ENCODE measurements around the gene NUP210.

The NUP210 gene

DNA sequence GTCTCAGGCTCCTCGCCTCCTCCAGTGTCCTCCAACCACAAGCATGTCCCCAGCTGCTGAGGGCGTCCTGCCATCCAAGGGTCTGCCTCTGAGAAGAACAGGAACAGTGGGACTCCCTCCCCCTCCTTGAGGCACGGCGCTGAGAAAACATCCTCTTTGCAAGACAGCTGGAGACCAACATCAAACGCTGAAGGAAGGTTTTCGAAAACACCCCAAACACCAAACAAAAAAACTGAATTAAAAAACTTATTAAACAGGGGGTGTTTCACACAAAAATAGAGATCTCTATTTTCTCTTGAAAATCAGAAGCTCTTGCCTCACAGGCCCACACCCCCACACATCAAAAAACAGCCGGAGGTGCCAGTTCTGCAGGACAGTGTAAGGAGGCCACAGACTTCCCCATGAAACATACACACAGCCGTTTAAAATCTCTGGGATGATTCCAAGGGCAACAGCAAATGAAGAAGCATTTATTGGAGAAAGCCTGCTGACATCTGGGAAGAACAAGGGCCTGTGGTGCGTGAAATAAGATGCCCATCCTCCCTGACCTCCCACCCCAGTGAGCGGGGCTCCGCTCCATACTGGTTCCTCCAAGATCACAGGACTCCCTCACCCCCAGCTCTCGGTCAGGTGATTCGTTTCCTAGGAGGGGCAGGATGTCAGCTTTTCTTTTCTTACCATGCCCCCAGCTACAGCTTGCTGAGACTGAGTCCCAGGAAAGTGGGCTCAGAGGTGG lies 71.3 kb downstream of the NUP210 start:
- no peak for DNase-seq (ENCODE audit: low read depth in 2 of 2)

DNA sequence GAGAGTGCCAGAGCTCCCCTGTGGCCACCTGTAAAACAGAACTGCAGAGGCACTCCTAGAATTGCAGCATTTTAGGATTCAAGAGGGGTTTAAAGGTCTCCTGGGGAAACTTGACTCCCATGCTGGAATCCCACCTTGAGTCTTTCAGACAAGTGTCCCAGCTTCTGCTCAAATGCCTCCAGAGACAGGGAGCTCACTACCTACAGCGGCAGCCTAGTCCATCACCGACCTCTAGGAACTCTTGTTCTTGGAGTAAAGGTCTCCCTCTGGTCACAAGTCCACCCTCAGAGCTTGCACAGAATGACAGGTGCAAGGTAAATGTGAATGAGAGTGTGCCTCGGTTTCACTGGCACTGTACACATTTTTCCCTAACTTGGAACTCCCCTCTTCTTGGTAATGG lies 72.0 kb downstream of the NUP210 start:
- no peak for DNase-seq (ENCODE audit: low read depth in 2 of 2)

DNA sequence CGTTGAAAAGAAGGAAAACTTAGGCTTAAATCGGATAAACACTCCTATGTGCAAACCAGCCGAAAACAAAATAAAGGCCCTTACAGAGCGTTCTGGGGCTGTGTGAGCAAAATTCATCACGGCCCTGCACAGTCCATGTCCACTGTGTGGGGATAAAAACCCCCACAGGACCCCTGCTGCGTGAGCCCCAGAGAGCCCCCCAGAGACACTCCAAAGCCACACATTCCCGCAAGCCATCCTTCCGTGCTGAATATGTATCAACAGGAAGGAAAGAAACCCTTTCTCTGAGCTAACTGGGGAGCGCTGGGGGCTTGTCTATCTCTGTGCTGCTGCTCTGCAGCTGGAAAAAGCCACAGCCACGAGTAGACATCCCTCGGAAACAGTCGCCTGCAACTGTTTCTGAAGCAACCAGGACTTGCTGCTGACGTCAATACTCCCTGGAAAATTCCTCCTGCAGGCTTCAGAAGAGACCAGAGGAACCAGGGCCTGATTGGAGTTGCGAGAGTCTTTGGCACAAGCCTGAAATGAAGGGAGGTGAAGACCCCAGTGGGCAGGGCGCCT lies 72.7 kb downstream of the NUP210 start:
- DNase-seq (ENCODE audit: low read depth in 2 of 2) = no peak

DNA sequence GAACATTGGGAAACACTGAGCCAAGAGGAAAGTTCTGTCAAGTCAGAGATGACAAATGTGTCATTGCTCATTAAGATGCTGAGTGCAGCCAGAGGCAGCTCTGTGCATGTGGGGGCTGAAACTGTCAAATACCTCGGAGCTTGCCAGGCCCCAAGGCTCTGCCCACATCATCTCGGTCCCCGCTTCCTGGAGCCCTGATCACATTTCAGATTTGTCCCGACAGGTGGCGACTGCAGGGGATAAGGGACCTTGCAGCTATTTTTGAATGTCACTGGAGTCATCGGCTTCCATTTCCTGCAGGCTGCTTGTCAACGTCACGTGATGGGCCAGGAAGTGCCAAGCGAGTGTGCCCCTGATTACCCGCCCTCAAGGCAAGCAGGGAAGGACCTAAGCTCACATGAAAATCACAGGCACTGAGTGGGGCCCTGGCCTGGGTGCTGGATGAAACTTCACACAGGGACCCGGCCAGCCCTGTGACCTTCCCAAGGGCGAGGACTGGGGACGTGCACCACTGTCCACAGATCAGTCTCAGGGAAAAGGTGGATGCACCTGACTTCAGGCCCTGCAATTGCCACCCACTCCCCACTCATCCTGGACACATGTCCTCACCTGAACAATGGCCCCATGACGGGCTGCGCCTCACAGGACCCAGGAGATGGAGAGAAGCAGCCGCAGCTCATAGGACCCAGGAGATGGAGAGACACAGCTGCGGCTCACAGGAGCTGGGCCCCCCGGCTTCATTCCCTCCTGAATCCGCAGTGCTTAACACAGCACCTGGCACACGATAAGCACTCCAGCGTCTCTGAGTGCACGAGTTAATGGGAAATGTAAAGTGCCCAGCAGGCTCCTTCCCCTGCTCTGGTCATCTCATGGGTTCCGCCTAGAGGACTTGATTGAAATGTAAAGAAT lies 73.4 kb downstream of the NUP210 start:
- DNase-seq (ENCODE audit: low read depth in 2 of 2) = peak; percentile 32 to 44

DNA sequence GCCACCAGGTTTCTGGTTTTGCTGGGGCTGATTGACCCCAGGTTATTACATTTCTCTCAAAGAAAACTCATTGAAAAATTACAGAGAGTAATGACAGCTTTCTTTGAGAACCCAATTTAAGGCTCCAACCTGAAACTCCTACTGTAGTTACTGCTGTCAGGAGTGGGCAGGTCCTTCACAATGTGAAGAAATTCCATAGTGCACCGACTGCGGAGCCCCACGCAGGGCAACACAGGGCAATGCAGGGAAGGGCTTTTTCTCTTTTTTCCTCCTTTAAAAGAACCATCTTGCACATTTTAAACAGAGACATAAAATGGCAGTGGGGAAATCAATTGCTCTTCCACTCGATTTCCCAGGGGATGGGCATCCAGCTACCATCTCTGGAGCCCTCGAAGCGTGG lies 74.3 kb downstream of the NUP210 start:
- no peak for DNase-seq (ENCODE audit: low read depth in 2 of 2)

DNA sequence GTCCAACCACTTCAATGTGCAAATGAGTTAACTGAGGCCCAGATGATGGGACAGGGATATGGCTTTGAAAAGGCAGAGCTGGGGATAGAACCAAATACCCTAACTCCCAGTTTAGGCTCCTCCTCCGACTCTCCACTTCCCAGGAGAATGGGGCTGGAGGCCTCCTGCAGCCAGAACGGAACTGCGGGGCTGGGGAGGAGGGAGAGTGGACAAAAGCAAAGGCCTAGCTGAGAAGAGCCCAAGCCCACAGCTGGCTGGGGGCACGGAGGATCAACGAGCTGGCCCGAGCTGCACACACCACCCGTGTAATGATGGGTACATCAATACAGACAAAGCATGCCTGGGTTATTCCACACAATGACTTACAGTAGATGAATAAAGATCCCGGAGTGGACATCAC lies 74.8 kb downstream of the NUP210 start:
- DNase-seq (ENCODE audit: low read depth in 2 of 2) = no peak

DNA sequence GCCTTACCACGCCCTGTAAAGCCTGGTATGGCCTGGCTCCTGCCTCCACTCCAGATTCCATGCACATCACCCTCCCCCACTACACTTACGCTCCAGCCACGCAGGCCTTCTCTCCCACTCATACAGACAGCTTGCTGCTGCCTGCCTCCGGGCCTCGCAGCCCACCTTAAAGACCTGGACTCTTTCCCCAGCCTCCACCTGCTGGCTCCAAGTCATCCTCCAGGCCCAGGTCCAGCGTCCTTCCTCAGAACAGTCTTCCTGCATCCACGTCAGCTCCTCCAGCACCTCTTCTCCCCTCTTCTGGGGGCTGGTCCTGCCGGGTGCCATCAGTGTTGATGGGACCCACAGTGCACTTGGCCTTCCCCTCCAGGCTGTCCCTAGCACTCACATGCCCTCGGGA lies 75.5 kb downstream of the NUP210 start:
- DNase-seq (ENCODE audit: low read depth in 2 of 2) = no peak

DNA sequence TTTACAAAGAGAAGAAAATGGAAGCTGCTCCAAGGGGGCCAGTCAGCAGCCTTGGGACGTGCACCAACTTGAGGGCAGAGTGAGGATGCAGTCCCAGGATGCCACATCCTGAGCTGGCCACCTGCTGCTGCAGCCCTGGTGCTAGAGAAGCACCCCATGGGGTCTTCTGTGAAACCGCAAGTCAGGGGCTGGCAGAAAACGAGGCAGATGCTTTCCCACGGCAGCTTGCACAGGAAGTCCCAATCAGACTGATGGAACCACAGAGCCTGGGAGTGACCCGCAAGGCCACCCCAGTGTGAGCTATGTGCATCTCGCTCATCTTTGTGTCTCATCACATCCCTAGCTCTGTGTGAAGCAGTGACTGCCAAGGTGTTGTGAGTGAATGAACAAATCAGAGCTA lies 76.5 kb downstream of the NUP210 start:
- no peak for DNase-seq (ENCODE audit: low read depth in 2 of 2)

DNA sequence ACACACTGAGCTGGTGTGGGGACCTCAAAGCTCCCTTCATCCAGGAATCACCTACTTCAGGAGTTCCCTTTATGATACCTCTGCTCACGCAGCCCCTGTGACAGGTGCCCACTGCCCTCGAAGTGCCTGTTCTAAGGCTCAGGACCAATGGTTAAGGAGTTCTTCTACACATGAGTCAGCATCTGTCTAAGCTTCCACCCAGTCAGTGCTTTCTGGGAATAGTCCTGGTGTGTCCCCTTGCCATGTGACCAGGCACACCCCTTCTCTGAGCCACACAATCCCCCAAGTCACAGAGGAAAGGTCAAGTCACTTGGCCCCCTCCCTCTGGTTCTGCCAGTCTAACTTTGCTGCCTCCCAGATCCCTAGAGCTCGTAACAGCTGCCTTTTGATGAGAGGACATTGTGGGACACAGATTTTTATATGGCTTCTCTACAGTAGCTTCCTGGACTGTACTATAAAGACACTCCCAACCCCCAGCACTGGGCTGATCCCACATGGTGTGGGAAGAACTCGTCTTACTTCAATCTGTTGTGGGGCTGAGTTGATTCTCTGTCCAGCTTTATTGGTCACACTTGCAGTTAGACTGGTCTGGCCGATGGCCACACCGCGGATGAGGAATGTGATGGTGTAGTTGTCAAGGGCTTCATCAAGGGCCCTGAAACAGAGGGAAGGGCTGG lies 78.8 kb downstream of the NUP210 start:
- no peak for DNase-seq (ENCODE audit: low read depth in 2 of 2)

DNA sequence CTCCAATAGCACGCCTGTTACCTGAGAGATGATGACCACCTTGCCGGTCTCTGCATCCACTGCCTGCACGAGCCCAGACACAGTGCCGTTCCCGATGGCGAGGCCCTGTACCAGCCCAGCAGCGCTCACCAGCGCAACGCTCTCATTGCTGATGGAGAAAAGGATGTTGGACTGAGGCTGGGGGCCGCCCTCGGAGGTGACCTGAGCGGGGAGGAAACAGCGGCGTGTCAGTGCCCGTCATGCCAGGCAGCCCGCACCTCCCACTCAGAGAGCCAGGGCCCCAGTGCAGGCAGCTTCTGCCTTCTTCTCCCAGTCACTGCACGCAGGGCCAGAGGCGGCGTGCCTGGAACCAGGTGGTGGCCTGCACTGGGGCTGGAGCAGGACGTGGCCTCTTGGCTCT lies 80.3 kb downstream of the NUP210 start:
- no peak for DNase-seq (ENCODE audit: low read depth in 2 of 2)

DNA sequence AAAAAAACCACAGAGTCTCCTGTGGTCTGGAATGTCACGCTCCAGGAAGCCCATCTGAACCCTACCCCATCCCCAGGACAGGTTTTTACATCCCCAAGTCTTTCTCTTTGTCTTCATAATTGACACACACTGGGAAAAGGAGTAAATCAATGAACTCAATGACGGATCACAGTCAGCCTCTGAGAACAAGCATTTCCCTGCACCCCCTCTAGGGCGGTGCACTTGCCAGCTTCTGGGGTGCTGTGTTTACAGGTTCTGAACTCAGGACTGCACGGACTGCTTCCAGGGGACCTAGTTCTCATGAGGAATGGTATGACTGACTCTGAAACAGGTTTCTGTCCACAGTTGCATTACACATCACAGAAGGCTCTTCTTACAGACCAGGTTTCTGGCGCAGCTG lies 81.1 kb downstream of the NUP210 start:
- DNase-seq (ENCODE audit: low read depth in 2 of 2) = no peak

DNA sequence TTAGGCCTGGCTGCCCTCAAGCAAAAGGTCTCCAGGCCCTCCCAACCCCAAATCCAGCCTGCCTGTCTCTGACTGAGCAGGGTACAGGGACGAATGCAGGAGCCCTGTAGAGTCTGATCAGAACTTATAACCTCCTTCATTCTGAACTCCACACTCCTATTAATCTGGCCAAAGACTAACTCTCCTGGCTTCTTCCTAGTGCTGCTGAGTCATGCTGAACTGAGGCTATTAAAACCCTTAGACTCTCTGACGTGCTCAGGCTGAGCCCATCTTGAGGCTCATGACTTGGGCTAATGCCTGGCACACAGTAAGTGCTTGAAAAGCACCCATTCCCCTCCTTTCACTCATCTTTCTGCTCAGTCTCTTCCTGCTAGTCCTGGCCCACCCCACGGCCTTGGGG lies 81.9 kb downstream of the NUP210 start:
- no peak for DNase-seq (ENCODE audit: low read depth in 2 of 2)

DNA sequence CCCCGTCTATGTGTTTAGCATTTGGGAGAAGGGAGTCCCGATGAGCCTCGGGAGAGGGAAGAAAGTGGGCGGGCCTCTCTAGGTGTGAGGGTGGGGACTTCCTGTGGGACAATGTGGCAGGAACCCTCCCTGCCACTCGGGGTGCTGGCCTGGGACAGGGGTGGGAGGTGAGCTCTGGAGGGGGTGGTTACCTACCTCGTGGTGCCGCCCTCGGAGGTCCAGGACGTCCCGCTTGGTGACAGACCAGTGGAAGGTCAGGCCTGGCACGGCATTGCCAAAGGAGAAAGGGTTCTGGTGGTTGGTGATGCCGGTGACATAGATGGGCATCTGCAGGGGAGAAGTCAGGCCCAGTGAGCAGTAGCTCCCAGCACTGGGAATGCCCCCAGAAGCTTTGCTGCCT lies 83.5 kb downstream of the NUP210 start:
- DNase-seq (ENCODE audit: low read depth in 2 of 2) = no peak

DNA sequence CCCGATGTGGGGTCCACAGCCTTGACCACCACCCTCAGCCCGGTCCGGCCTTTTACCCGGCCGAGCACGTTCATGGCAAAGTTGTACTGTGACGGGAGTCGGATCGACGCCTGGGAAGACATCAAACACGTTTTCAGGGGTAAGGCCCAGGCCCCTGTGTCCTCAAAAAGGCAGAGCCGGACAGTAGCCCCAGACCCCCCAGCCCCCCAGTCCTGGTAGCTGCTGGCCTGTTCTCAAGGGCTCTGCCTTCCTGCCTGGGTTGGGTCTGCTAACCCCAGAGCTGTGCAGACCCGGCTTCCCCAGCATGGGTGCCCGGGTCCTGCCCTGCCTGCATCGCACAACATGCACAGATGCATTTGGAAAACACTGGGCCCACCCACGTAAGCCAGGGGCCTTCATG lies 84.6 kb downstream of the NUP210 start:
- DNase-seq (ENCODE audit: low read depth in 2 of 2) = no peak

DNA sequence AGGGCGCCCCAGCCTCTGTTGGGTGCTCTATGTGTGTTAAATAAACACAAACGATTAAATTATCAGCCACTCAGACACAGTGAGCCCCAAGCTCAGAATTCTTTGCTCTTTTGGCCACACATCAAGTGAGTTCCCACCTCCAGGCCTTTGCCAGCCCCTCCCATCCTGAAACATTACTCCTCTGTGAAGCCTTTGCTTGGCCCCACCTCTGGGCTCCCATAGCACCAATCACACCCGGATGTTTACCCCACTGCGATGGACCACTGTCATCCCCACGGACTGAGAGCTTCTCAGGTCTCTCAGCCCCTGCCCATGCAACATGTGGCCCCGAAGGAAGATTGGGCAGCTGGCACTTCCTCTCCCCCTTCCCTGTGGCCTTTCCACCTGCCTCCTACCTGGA lies 85.1 kb downstream of the NUP210 start:
- DNase-seq (ENCODE audit: low read depth in 2 of 2) = no peak

DNA sequence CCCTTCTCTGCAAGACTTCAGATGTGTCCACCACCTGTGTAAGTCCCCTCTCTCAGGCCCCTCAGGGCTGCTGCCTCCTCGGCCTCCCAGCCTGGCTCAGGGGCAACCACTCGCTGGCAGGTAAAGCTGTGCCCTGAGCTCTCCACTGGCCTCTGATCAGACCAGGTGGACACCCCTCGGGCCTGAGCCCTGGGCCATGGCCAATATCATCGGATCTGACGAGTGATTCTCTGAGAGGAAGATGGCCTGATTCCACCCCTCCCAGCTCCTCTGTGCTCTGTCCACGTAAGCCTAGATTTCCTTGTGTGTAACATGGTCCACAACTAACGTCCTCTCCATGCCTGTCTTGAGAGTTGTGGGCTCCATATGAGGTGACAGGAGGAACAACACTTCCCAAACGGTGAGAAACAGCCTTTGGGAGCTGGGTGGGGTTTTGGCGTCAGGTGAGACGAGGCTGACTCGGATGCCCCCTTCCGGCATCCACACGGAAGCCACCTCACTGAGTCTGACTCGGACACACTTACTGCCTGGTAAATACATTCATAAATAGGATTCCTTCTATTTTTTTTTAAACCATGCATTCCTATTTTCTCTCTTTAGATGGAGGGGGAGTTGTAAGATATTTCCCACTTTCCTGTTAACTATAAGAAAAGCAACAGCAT lies 86.8 kb downstream of the NUP210 start:
- no peak for DNase-seq (ENCODE audit: low read depth in 2 of 2)

DNA sequence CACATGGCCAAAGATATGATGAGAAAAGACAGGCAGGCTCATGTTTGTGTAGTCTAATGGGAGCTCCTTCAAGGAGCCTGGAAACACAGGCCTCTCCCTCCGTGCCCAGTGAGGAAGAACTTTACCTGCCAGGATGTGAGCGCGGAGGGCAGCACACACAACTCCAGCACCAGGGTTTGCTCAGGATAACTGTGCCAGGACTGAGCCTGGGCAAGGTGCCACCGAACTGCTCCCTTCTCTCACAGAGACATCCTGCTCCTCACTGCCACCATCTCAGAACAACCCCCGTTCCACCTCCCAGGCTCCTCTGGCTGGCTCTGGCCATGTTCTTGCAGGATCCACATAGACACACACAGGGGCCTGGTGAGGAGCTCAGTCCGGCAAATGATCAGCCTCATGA lies 87.4 kb downstream of the NUP210 start:
- no peak for DNase-seq (ENCODE audit: low read depth in 2 of 2)

DNA sequence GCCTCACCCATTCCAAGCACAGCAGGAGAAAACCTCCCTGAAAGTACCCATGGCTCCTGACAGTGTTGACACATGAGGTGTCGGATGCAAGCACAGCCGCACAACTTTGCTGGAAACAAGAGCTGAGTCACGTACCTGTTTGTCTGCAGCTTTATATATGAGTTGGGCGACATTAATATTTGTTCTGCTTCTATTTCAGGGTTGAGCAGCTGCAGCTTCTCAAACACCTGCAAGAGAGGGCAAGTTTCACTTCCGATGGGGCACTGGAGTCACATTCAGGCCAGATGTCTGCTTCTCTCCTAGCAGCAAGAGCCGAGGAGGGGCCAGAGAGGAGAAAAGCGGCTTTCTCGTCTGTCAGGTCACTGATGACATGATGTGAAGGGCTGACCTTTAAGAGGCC lies 88.0 kb downstream of the NUP210 start:
- no peak for DNase-seq (ENCODE audit: low read depth in 2 of 2)

DNA sequence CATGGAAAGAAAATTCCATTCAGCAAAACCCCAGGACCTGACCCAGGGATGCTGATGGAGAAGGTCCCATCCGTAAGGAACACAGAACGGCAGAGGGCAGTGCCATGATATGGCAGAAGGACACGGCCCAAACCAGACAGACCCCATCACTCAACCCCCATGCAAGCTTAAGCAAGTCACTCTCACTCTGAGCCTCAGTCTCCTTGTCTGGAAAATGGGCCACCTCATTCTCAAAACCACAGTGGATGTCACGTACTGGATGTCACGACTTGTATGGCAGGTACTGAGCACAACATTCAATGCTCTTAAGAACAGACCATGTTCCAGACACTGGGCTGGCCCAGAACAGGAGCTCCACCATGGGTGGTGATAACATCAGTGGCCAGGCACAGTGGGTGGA lies 90.4 kb downstream of the NUP210 start:
- DNase-seq (ENCODE audit: low read depth in 2 of 2) = no peak

DNA sequence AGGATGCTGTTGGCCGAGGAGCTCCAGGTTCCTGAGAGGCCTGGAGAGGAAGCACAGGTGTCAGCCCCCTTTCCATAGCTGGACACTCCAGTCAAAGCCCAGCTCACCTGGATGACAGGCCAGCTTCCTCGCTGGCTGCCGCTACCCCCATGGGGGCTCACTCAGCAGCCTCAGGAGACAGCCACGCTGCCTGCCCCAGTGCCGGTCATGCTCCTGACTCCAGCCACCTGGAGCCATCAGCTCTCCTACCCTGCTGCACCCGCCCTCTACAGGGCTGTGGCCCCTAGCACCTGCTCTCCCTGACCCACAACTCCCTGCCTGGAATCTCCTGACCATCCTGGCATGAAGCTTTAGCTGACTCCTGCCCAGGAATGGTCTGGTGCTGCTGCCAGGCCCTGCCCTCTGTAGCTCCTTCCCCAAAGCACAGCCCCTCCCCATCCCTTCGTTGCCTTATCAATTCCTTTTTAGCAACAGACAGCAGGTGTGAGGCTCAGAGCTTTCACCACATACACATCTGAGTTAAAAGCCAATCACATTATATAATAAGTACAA lies 94.2 kb downstream of the NUP210 start:
- DNase-seq (ENCODE audit: low read depth in 2 of 2) = no peak

DNA sequence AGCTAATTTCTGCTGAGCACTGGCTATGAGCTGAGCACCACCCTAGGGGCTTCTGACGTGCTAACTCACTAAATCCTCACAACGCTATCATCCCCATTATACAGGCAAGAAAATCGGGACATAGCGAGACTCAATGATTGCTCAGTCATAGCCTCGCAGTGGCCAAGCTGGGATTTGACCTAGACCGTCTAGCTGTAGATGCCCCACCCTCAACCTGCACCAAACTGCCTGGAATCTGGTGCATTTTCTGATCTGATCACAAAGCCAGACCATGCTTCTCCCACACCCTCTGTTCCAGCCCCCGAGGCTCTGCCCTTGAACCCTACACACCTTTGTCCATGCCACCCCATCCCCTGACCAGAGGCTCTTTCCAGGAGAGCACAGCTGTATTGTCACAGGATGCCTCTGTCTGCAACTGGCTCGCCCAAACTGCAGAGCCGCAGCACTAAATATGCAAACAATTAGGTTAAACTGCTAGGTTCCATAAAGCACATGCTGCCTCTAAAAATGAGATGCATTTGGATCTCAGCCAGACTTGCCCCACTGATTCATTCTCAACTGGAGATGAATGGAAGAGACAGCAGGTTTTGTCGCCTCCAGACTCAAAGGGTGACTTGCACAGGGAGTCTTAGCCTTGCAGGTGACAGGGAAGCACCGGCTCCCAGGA lies 95.2 kb downstream of the NUP210 start:
- no peak for DNase-seq (ENCODE audit: low read depth in 2 of 2)
